ENCODE results near the gene SATB2.

Gene SATB2

DNA sequence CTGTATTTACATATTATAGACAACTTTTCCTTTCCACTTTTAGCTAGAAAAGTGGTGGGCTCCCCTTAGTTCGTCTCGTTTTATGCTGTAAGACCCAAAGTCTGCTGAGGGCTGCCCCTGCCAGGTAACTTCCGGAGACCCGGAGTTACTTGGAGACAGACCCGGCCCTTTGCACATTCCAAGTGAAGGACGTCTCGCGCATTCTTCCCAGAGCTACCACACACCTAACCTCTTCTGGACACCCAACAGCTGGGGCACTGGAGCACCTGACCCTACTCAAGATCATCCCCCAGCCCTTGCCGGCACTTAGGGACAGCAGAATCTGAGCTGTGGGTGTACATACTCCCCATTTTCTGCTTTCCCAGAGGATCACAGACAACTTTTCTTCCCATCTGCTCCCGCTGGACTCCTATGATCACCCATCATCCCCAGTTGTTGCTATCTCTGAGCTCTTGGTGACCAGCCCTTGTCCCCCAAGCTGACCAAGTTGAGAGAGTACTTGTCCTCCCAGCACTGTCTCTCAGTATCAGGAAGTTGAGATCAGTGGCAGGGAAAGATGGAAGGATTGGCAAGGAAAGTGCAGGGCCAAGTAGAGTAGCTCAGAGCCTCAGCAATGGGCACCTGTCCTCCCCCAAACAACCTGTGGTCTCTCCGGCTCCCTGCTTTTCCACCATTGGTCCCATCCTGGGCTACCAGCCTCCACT is 8.4 kb upstream of the SATB2 start:
- no peak for DNase-seq (ENCODE audit: low read depth in 3 of 3)

DNA sequence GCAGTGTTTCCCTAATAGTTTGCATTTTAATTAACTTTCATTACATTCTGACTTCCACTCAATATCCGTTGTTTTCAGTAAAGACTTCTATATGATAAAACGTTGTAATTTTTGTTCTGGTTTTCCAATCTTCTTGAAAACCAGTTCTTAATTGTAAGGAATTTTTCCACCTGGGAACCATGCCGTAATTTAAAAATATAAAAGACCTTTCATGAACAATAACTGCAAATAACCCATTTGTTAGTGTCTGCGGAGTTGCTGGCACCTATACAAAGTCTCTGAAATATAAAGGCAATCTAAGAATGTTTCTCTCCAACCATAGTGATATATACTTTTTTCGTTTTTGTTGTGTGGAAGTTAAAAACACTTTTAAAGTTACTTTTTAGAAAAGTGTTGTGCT is 7.7 kb upstream of the SATB2 start:
- DNase-seq (ENCODE audit: low read depth in 3 of 3) = no peak

DNA sequence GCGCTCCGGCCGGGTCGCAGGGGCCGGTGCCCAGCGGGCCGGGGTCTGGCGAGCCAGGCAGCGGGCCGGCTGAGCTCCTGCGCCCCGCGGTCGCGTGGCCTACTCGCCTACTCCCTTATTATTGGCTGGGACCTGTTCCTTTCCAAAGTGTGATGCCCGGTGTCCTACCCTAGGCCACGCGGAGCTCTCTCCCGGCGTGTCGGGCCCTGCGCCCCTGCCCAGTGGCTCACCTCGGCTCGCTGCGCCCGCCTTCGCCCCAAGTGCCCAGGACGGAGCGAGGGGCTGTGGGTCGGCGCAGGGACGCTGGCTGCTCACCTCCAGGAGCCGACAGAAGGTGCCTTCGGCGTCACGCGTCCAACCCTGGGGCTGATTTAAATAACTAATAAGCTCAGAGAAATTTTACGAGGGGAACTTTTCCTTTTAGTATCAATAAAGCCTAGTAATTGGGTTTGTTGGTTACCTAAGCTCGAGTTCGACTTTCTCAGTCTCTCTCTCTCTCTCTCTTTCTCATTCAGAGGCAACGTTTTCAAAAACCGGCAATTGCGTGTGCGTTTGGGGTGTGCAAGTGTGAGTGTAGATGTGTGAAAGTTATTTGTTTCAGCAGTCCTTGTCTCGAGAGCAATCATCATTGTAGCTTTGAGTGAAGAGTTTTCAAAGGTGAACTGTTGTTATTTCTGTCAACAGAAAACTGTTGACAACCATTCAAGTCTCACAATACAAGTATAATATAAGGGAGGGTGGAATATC is 7.0 kb upstream of the SATB2 start:
- DNase-seq (ENCODE audit: low read depth in 3 of 3) = no peak

DNA sequence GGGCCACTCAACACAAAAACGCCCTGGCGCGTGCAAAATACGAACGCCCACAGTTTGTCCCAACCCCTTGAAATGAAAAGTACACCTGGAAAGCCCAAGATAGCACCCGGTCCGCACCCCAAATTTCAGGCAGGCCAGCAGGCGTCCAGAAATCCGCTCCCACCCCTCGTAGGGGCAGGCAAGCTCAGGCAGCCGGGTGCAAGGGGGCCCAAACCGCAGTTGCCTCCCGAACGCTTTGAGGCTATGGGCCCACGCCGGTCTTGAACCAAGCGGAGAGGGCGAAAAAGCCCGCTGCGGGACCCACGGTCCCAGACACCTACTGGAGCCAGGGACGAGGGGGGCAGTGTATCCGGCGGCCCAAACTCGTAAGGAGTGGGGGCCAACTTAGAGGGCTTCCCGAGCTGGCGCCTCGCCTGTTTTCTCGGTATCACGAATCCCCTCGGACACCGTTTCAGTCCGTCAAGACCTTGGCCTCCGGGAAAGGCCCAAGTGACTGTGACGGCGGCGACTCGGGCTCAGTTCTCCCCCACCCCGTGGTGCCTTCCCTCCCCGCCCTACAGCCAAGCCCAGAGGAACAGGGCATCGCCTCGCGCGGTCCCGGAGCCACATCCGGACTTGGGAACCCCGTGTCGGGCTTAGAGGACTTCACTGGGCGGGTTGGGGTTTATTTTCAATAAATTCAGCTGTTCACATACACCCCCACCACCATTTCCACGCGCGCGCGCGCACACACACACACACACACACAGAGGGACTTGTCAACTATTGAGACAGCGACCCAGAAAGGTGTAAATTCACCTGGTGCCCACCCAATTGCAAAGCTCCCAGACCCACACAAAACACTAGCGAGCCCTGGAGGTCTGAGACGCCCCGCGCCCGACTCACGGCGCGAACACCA is 6.2 kb upstream of the SATB2 start:
- no peak for DNase-seq (ENCODE audit: low read depth in 3 of 3)

DNA sequence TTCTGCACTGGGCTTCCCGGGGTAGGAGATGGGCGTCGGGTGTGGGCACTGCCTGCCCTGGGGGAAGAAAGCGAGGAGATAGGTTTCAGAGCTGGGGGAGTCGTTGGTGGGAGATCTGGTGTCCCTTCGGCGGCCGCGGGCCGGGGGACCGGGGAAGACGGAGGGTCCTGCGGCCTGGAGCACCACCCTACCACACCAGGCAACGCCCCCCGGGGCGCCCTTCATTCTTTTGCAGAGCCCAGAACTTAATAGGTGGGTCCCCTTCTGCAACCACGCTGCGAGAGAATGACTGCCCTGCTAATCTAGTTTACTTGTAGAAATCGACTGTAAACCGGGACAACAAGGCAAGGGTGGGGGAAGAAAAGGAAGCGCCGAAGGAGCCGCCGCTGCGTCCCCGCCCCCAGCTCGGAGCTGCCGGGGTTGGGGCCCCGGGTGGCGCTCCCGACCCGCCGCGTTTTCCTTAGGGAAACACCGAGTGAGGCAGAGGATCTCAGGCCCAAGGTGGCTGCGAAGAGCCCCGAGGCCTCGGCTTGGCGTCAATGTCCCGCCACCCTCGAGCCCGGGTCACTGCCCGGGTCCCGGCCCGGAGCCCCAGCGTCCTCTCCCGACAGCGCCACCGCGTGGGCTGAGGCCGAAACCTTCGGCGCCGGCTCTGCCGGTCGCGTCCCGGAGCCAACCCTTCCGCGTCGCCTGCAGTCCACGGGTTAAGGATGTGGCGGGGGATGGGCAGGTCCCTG is 5.4 kb upstream of the SATB2 start:
- DNase-seq (ENCODE audit: low read depth in 3 of 3) = no peak

DNA sequence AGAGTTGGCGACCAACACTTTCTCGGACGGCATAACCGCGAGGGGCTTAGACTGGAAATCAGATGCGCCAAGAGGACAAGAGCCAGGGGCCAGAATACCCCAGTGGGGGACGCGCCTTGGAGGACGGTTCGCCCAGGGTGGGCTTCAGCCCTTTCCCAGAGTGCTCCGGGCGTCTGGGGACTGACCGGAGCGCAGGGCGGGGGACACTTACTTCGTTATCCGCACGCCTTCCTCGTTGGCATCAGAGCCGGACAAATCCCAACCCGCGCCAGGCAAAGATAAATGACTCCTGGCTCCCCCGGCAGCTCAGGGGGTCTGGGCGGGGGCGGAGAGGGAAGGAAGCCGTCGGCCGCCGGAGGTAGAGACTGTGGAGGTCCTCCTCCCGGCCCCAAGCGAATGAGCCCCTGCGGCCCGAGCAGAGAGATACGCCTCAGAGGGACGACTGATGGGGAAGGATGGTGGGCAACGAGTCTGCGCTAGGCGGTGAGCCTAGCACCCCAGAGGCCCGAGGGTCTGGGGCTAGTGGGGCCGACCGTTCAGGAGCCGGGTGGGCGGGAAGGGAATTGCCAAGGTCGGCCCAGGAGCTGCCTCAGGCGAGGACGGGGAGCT is 4.7 kb upstream of the SATB2 start:
- no peak for DNase-seq (ENCODE audit: low read depth in 3 of 3)

DNA sequence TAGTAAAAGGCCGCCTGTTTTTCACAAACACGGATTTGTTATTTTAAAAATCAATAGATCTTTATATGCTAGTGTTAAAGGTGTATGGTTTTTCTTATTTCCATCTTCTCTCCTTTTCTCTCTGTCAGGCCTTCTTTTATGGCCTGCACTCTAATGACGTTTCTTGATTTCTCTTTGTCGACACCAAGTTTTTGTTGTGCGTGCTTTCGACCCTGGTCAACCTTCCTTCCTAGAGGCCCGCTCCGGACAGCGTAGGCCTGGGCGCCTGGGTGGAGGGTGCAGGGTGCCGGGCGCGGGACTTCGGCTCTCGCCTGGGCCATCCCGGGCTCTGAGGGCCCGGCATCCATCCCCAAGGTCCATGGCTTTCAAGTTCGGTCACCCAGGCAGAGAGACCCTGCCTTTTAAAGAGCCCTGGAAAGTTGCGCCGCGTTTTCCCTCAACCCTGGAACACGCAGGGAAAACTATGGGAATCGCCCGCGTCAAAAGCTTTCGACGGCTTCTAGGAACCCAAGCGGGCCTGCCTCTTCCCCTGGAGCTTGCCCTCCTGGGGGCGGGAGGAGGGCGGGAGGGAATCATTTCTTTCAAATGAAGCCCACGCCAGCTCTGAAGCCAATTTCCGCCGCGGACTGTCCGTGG is 4.1 kb upstream of the SATB2 start:
- DNase-seq (ENCODE audit: low read depth in 3 of 3) = no peak

DNA sequence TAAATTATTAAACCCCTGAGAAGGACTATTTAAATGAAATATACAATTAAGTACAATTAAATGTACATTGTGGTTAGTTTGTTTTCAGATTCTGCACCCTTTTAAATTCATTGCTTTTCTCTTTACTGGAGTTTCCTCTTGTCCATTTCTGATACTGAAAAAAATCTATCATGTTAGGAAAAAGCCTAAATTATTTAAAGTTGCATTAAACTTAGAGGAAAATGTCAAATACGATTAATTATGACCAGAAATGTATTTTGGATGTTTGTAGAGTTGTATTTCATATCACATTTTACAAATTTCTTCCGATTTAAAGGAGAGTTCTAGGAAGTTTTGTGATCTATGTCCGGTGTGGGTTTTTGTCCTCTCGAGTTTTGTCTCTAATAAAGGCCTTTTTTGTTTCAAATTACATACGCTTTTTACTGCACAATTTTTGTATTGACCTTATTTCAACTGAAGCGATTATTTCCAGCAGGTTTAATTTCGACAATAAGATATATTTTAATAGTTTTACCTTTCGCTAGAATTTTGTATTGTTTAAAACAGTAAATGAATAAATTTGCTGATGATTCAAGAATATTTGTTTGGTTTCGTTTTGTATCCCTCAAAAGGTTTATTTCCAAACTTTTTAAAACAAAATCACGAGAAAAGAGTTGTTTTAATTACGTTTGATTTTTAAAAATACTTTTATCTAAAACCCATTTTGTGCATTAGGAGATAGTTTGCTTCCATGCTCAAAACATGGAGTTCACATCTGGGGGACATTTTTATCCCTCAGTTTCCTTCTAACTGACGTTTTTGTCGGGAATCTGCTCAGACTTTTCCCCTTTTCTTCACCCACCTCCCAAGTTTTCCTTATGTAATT is 3.3 kb upstream of the SATB2 start:
- DNase-seq (ENCODE audit: low read depth in 3 of 3) = no peak

DNA sequence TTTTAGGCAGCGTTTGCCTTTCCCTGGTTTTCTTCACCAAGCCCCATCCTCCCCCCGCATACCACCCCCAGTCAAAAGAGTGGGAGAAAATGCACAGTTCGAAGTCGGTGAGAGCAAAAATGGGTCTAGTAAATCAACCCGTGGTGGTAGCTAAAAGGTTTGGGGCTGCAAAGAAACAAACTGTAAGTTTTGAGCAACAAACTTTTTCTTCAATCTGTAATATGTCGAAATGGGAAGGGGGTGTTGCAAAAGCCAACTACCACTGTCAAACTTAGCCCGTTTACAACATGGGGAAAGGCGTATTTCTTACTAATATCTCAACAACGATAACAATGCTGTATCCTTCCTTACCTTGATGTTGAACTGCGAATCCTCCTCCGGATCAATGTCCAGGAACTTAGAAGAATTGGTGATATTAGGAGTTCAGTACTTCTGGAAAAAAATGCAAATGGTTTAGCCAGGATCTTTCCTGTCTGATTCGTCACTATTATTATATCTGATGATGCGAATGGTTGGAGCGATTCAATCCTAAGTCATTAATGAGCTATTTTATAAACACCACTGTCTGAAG is 2.4 kb upstream of the SATB2 start:
- no peak for DNase-seq (ENCODE audit: low read depth in 3 of 3)

DNA sequence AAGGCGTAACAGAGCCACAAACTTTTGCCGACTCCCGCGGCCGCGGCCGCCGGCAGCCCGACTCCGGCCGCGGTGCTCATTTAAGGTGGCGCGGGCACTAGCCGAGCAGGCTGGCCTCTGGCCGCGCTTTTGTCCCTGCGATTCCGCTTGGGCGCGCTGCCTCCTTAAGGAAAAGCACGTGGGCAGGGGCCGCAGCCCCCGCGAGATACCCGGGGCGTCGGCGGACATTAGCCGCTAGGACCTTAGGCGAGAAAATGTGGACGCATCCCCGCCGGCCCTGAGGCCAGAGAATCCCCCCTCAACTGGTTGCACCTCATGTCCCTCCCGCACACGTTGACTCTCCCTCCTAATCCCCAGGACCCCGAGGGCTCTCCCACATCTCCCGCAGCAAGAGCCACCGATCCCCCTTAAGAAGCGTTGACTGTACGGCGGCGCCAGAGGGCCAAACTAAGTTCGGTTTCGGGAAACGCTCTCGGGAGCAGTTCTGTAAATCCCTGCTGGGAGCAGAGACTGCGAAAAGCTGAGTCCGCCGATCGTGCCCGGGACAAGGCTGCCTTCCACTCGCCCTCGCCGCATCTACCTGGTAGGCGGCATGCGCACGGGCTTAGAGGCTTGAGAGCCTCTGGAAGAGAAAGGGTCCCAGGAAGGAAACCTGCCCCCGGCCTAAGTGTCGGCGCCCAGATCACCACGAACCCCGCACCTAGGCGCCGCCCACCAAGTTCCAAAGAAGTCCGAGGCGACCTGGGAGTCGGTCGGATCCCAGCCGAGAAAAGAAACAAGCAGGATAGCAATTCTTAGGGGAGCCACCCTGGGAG is 1.8 kb upstream of the SATB2 start:
- peak; percentile 26 to 60 (median 50) for DNase-seq (ENCODE audit: low read depth in 3 of 3)

DNA sequence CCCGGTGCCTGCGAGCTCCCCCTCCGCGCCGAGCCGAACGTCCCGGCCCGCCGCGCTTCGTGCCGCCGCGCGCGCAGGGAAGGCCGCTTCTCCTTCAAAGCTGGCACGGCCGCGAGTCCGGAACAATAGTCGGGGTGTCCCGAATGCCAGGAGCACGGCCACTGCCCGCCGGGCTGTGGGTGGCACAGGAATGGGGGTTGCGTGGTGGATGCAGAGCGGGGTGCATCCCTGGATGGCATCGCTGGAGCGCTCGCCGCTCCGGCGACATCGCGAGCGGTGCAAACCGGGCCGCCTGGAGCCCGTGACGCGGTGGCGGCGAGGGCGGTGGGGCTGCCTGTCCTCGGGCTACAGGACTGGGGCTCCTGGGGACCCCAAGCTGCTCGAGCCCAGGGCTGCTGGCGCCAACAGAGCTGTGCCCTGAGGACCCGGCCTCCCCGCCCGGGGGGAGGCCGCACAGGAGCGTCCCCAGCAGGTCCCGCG is 1.1 kb upstream of the SATB2 start:
- DNase-seq (ENCODE audit: low read depth in 3 of 3) = no peak

DNA sequence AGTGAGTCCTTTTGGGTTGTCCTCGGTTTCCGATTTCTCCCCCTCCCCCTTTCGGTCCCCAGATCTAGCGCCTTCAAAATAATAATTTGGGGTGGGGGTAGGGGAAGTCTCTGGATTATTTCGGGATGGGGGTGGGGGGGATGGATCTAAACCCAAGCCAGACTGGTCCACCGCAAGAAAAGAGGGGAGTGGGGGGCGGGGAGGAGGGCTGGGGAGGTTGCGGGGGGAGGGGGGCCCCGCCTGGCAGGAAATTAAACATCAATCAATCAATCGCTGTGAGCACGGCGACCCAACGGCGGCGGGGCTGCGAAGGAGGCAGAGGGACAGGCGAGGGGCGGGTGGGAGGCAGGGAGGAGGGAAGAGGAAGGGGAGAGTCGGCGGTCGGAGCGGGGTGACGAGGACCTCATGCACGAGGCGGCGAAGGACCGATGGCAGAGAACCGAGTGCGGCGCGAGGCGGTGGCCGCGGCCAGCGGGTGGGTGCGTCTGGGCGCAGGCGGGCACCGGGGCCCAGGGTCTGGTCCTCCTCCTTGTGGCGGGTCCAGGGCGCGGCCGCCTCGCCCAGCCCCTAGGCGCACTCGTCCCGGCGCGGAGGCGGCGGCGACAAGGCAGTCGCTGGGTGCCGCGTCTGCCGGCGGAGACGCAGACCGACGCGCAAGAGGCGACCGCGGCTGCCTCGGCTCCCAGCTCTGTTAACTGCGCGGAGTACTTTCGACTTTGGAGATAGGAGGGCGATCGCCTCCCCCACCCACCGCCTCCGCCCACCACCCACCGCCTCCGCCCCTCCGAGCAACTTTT is 468 bp upstream of the SATB2 start:
- no peak for DNase-seq (ENCODE audit: low read depth in 3 of 3)

DNA sequence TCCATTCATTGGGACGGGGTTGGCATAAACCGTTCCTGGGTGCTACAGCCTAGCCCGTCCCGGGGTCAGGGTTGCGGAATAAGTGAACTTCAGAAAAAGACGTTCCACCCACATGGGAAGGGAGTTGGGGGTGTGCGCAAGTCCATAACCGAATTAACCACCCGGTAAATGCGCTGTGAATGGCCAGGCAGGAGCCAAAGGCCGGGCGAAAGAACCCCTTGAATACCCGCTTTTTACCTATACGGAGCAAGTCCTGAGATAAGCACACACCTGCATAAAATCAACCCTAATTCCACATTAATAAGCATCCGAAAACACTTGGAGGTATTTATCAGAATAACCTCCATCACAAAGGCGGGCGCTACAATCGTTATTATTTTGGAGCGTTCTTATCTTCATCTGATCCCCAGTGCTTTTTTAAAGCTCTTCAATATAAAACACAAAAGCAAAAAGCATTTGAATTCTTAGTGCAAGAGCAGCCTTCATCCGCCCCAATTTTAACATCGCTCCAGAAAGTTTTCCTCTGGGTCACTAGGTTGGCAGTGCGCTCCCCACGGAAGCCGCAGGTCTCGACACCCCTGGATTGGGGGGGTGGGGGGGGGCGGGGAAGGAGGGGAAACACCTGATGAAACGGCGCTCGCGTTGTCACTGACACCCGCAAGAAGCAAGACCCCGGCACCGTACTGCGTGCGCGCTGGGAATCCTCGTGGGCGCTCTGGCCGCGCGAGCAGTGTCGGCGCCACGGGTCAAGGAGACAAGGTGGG is 1.2 kb downstream of the SATB2 start:
- DNase-seq (ENCODE audit: low read depth in 3 of 3) = no peak

DNA sequence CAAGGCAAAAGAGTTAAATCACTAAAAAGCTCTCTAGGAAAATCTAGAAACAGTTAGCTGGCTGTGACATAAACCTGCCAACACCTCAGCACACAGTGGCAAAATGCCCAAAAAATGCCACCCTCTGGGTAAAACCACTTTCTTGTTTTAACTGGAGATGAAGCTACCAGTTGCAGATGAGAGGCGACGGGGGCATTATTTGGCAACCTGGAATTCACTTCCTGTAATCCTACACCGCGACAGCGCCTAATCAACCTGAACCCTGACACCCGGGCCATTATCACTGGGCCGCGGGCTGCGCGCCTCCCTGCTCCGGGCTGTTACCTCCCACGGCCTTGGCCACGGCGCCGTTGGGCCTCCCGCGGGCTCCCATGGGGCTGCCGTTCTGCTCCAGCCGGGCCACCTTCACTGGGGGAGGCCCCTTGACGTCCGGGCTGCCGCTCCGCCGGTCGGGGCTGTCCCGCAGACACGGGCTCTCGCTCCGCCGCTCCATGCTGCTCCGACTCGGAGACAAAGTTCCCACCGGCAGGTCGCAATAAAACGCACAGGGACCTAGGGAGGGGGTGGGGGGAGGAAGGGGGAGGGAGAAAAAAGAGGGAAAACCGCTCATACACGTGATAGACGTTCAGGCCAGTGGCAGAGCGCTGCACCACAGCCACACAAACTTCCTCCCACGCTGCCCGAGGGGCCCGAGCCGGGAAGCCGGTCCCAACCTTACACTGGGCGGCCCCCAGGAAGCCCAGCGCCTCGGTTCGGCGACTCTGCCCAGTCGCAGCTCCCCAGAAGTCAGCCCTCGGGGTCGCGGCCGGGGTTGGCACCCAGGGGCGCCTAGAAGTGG is 2.0 kb downstream of the SATB2 start:
- DNase-seq (ENCODE audit: low read depth in 3 of 3) = no peak

DNA sequence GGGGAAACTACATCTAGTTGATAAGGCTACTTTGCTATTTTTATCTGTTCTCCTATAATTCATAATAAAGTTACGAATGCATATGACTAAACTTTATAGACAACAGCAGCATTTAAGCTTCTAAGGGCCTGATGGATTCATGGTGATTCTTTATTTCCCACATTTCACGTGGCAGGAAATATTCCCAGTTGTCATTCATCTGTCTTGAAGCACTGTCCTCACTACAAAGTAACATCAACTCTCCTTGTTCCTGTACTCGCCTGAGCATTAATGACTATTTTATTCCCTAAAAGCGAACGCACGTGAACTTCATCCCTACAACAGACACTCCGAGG is 2.6 kb downstream of the SATB2 start:
- no peak for DNase-seq (ENCODE audit: low read depth in 3 of 3)

DNA sequence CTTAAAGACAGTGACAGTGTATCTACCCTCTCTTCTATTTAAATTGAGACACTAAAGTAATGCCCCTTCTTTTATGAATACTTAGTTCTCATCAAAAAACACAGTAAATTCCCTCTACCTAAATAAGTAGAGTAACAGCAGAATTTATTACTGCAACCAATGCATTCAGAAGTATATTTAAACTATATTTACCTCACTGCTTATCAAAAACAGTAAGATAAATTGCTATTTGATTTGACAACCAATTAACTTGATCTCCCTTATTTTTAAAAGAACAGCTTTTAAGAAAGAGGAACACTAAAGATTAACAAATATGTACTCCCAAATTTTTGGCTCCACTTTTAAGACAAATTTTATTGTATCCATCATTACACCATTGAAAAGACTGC is 4.8 kb downstream of the SATB2 start:
- no peak for DNase-seq (ENCODE audit: low read depth in 3 of 3)
